ENCODE data around the gene PYCR2.
A peak's percentile ranks its signal among the peaks of the same experiment; 100 is the strongest.

Gene PYCR2

GRCh38 chr1:225881081-225881958, 42.7 kb downstream of the PYCR2 start:
- peak; percentile 64 for DNase-seq (ENCODE audit: low spot score)
- in situ Hi-C loops (cut with MboI; ENCODE audit: low pct_unique_long_range_greater_than_20kb, low sequenced_read_pairs, unreplicated experiment): no loop called here
- TF ChIP-seq CTCF (IDR thresholded peaks at IDR 0.05; ENCODE audit: extremely low read depth, insufficient read depth, missing control alignments): no peak

GRCh38 chr1:225880636-225881035, 43.4 kb downstream of the PYCR2 start:
- no peak for TF ChIP-seq CTCF (IDR thresholded peaks at IDR 0.05; ENCODE audit: extremely low read depth, insufficient read depth, missing control alignments)
- in situ Hi-C loops (cut with MboI; ENCODE audit: low pct_unique_long_range_greater_than_20kb, low sequenced_read_pairs, unreplicated experiment): no loop called here
- DNase-seq (ENCODE audit: low spot score): no peak

GRCh38 chr1:225880222-225880588, 43.8 kb downstream of the PYCR2 start:
- DNase-seq (ENCODE audit: low spot score): no peak
- in situ Hi-C loops (cut with MboI; ENCODE audit: low pct_unique_long_range_greater_than_20kb, low sequenced_read_pairs, unreplicated experiment): no loop called here
- no peak for TF ChIP-seq CTCF (IDR thresholded peaks at IDR 0.05; ENCODE audit: extremely low read depth, insufficient read depth, missing control alignments)

- DNase-seq (ENCODE audit: low spot score): no peak
- in situ Hi-C loops (cut with MboI; ENCODE audit: low pct_unique_long_range_greater_than_20kb, low sequenced_read_pairs, unreplicated experiment): no loop called here
- TF ChIP-seq CTCF (IDR thresholded peaks at IDR 0.05; ENCODE audit: extremely low read depth, insufficient read depth, missing control alignments): no peak
Measured at GRCh38 chr1:225879521-225880221, 44.4 kb downstream of the PYCR2 start.

- in situ Hi-C loops (cut with MboI; ENCODE audit: low pct_unique_long_range_greater_than_20kb, low sequenced_read_pairs, unreplicated experiment): no loop called here
- DNase-seq (ENCODE audit: low spot score): no peak
- TF ChIP-seq CTCF (IDR thresholded peaks at IDR 0.05; ENCODE audit: extremely low read depth, insufficient read depth, missing control alignments): no peak
Measured at GRCh38 chr1:225878282-225878681, 45.8 kb downstream of the PYCR2 start.

- peak; percentile 38 for TF ChIP-seq CTCF (IDR thresholded peaks at IDR 0.05; ENCODE audit: extremely low read depth, insufficient read depth, missing control alignments)
- DNase-seq (ENCODE audit: low spot score): no peak
- in situ Hi-C loops (cut with MboI; ENCODE audit: low pct_unique_long_range_greater_than_20kb, low sequenced_read_pairs, unreplicated experiment): no loop called here
Measured at GRCh38 chr1:225877580-225877979, 46.5 kb downstream of the PYCR2 start.

All from GM13977 (cell line).